ENCODE results near the gene SLC35D1. TPM values are rescaled to one million over a fixed set of nuclear protein-coding genes. Genes with fewer than 3 reads are reported as not detected.

Gene SLC35D1
- total RNA-seq, 1 experiment from 2014 or later: 3.8 TPM

DNA sequence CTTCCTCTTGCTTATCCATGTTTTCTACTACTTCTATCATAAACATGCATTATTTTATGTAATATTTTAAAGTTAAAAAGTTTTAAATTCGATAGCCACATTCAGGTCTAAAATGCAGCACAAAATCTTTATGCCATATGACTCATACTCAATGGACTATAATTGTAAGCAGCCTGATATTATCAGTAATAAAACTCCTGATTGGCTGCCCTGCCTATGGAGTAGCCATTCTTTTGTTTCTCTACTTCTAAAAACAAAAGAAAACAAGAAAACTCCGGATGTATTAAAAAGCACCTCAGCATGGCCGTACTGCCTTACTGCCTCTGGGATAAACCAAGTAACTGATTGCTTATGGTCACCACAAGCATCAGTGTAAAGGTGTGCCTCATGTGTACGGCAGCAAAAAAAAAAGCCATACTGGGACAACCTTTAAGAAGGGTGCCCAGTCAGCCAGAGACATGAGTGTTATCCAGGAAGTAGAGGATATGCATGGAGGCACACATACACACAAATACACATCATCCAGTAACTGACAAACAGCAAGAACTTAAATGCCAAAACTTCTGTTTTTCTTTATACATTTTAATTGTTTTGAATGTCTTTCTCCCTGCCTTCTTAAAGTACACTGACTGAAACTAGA lies 9.2 kb downstream of the SLC35D1 start:
- H3K27me3 Mint-ChIP-seq (ENCODE audit: low read depth): no peaks in the 10 kb centered on the region
- no CpG with 5 or more reads among the region's 4 CpGs for WGBS (ENCODE audit: extremely low coverage, insufficient read length, low lambda C conversion rate)

More for the DNA sequence above, 9.2 kb downstream of the SLC35D1 start:
- H2BK120ac ChIP-seq (ENCODE audit: low read depth, low read length, poor library complexity, severe bottlenecking): no peak overlapping the region
- H3K27me3 ChIP-seq (ENCODE audit: insufficient read depth, low read length): no peaks in the 10 kb centered on the region
- TF ChIP-seq, protein P1, sequence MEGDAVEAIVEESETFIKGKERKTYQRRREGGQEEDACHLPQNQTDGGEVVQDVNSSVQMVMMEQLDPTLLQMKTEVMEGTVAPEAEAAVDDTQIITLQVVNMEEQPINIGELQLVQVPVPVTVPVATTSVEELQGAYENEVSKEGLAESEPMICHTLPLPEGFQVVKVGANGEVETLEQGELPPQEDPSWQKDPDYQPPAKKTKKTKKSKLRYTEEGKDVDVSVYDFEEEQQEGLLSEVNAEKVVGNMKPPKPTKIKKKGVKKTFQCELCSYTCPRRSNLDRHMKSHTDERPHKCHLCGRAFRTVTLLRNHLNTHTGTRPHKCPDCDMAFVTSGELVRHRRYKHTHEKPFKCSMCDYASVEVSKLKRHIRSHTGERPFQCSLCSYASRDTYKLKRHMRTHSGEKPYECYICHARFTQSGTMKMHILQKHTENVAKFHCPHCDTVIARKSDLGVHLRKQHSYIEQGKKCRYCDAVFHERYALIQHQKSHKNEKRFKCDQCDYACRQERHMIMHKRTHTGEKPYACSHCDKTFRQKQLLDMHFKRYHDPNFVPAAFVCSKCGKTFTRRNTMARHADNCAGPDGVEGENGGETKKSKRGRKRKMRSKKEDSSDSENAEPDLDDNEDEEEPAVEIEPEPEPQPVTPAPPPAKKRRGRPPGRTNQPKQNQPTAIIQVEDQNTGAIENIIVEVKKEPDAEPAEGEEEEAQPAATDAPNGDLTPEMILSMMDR (conservative IDR thresholded peaks at IDR 0.05): no peak
- no peaks in the 10 kb centered on the region for H3K79me2 ChIP-seq (ENCODE audit: insufficient read depth, low read length)
- Mint-ChIP-seq H3K36me3 (ENCODE audit: insufficient read depth in 1 of 3, low read depth in 3 of 3) (peaks cover 3 to 31% (median 7%) of the 10 kb centered on the region in 3 experiments; a peak in 5 of 7 replicates), H3K4me3 (no peak overlapping the region), H3K27ac (no peak overlapping the region; a peak in 1 of 7 replicates), H3K9me3 (no peaks in the 10 kb centered on the region), H3K4me1 (peaks cover 5 to 11% of the 10 kb centered on the region in 2 experiments)
- H4K20me1 ChIP-seq (ENCODE audit: control insufficient read depth, insufficient read depth, insufficient read length): no peaks in the 10 kb centered on the region
- no peak overlapping the region for H3K23ac ChIP-seq (ENCODE audit: insufficient read length, low read depth, low read length)
- H2BK5ac ChIP-seq (ENCODE audit: insufficient read length, low read length): no peak overlapping the region
- no peak overlapping the region for H3K9ac ChIP-seq (ENCODE audit: extremely low read depth, insufficient read length, low read length)
- H2BK20ac ChIP-seq (ENCODE audit: low read depth, low read length, poor library complexity, severe bottlenecking): no peak overlapping the region
- H2AK5ac ChIP-seq (ENCODE audit: insufficient read length, low read length): no peak overlapping the region
- no peaks in the 10 kb centered on the region for H3K9me3 ChIP-seq (ENCODE audit: control insufficient read depth, low read depth, low read length)
- no peak overlapping the region for H3K14ac ChIP-seq (ENCODE audit: insufficient read depth, low read length)
- no peak overlapping the region for H2BK15ac ChIP-seq (ENCODE audit: low read depth, low read length)
- H3K4me2 ChIP-seq (ENCODE audit: insufficient read depth, insufficient read length, low read length): no peak overlapping the region
- no peak overlapping the region for H4K91ac ChIP-seq (ENCODE audit: insufficient read length, low read depth, low read length)
- H3K4ac ChIP-seq (ENCODE audit: low read depth, low read length): no peak overlapping the region
- H3K18ac ChIP-seq (ENCODE audit: insufficient read length, low read depth, low read length): no peak overlapping the region
- no peak for DNase-seq
- H3K4me1 ChIP-seq (ENCODE audit: insufficient read depth, low read length): no peaks in the 10 kb centered on the region; the same call in none of the 2 replicates
- H2AFZ ChIP-seq (ENCODE audit: low read length): no peak overlapping the region
- H3K79me1 ChIP-seq (ENCODE audit: insufficient read depth, low read depth, low read length, poor library complexity, severe bottlenecking): no peaks in the 10 kb centered on the region
- no peaks in the 10 kb centered on the region for H3K23me2 ChIP-seq (ENCODE audit: insufficient read length, low read depth, low read length, poor library complexity, severe bottlenecking)
- no peak overlapping the region for H2BK12ac ChIP-seq (ENCODE audit: insufficient read length, low read depth, low read length)
- H4K8ac ChIP-seq (replicated peaks; ENCODE audit: insufficient read length, low read depth, low read length): no peak overlapping the region
- H3K27ac ChIP-seq (ENCODE audit: insufficient read length, low read depth, low read length): no peak overlapping the region
- no peak overlapping the region for H4K5ac ChIP-seq (ENCODE audit: insufficient read length, low read depth, low read length)
- H3K56ac ChIP-seq (ENCODE audit: insufficient read length, low read depth, low read length): no peak overlapping the region
- H3T11ph ChIP-seq (ENCODE audit: low read length): no peak overlapping the region
